NT2/D1 (cell line): ENCODE results near the gene PRKCQ.

Source experiments
- DNase-seq: peaks from one replicate; pipeline ENCODE4 v3.0.0-alpha.2; 2011; ENCODE audit warnings: low read depth, low spot score
- H3K27me3 ChIP-seq: 2 replicates; pipeline ENCODE4 v1.6.0; 2011; ENCODE audit warnings: mild to moderate bottlenecking; ENCODE audit not compliant: insufficient read length, insufficient read depth
- H3K36me3 ChIP-seq: 2 replicates; pipeline ENCODE4 v1.6.1; 2011; ENCODE audit warnings: mild to moderate bottlenecking, low read length, mixed read lengths; ENCODE audit not compliant: insufficient read depth, insufficient read length
- H3K4me1 ChIP-seq: 2 replicates; pipeline ENCODE4 v1.5.1; 2011; ENCODE audit not compliant: insufficient read depth, insufficient read length
- H3K4me3 ChIP-seq: 2 replicates; pipeline ENCODE4 v1.5.1; 2011; ENCODE audit warnings: low read depth; ENCODE audit not compliant: insufficient read length
- H3K9ac ChIP-seq: 2 replicates; pipeline ENCODE4 v1.6.0; 2011; ENCODE audit warnings: low read depth; ENCODE audit not compliant: insufficient read length
- H3K9me3 ChIP-seq: 2 replicates; pipeline ENCODE4 v1.5.1; 2011; ENCODE audit warnings: mild to moderate bottlenecking, low read length; ENCODE audit not compliant: insufficient read depth
- SUZ12 ChIP-seq: IDR thresholded peaks from 2 replicates; pipeline ENCODE4 v1.6.1; 2011; ENCODE audit not compliant: insufficient read length, insufficient read depth; ENCODE audit errors: extremely low read depth
- YY1 ChIP-seq: IDR thresholded peaks from 2 replicates; pipeline ENCODE4 v1.6.1; 2011; ENCODE audit not compliant: insufficient read length, insufficient read depth
- ZNF274 ChIP-seq: IDR thresholded peaks from 2 replicates; pipeline ENCODE4 v1.6.1; 2011; ENCODE audit warnings: mild to moderate bottlenecking, low read depth, low read length

Gene PRKCQ

DNA sequence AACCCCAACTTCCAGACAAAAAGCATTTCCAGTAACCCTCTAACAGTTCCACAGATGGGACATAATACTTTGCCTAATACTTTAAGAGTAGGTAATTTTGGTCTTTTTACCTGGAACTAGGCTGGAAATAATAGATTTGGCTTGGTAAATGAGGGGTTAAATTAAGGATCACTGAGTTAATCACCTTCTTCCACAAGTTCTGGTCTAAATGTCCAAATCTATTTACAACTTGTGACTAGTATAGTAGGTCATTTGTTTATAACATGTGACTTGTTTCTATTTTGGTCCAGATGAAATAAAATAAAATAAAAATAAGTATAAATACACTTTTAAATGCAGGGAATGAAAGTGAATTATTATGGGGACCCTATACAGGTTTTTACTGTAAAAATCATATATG is 80.1 kb downstream of the PRKCQ start:
- Histone ChIP-seq H3K4me3 (no peak overlapping the region), H3K36me3 (peaks cover 9% of the 10 kb centered on the region), H3K9ac (no peak overlapping the region), H3K4me1 (no peaks in the 10 kb centered on the region), H3K9me3 (no peaks in the 10 kb centered on the region; the same call in 1 of the 2 replicates), H3K27me3 (no peaks in the 10 kb centered on the region)
- TF ChIP-seq SUZ12 (no peak), YY1 (no peak)
- DNase-seq, result no peak

DNA sequence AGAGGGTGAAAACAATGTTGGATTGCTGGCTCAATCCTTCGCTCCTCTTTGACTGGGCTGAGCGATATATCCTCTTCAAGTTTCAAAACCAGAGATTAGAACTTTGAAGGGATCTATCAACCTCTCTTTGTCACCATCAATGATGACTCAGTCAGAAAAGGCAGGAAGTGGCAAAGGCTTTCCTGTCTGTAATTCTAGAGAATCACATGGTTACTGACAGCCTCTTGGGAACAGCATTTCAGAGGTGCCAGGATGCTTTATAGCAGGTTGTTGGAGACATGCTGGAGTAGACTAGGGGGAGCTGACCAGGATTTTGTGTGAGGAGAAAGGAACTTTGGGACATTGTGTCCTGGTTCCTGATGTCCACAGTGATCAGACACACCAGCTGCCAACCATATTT is 81.3 kb downstream of the PRKCQ start:
- H3K27me3 ChIP-seq, result no peaks in the 10 kb centered on the region
- H3K9ac ChIP-seq, result no peak overlapping the region
- no peaks in the 10 kb centered on the region for H3K4me1 ChIP-seq
- DNase-seq, result no peak
- H3K9me3 ChIP-seq, result no peaks in the 10 kb centered on the region
- H3K4me3 ChIP-seq, result no peak overlapping the region
- TF ChIP-seq SUZ12, result no peak
- TF ChIP-seq ZNF274, result no peak
- TF ChIP-seq YY1, result no peak
- H3K36me3 ChIP-seq, result peaks cover 9% of the 10 kb centered on the region

DNA sequence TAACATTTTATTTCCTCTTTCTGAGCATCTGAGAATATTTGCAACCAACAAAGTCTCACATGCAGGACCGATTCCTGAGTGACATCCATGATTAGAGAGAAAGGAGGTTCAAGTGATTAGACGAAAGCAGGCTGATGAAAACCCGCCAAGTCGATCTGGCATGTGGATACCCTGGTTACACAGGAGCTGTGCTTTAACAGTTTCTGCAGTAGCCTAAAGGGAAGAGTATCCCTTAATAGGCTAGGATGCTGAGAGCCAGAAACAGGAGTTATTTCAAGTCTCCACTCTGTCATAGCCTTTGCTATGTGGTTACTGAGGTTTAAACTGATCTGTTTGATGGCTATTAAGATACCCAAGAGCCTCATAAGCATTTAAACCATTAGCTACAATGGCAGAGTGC is 82.5 kb downstream of the PRKCQ start:
- H3K4me3 ChIP-seq, result no peak overlapping the region

DNA sequence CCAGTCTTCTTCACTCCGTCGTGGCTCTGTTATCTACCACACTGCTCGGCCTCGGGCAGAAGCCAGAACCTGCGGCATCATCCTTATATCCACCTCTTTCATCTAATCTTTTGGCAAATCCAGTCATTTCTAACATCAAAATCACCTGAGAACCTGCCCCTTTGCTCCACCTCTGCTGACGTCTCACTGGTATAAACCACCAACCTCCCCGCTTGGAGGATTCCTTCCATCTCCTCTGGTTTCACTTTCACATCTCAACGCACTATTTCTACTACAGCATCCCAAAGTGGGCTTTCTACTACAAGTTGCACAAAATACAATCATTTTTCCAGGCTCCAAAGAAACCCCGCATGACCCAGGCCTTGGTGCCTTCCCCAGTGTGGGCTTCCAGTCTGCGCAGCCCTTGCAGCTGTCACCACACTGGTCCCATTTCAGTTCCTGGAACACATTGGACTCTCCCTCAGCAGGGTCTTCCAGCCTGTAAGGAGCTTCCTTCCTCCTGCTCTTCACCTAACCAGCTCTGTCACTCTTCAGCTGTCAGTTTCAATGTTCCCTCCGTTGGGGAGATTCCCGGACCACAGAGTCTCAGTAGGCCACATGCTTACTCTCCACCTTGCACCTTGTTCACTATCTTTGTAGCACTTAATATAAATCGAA is 85.0 kb downstream of the PRKCQ start:
- Histone ChIP-seq H3K4me1 (no peaks in the 10 kb centered on the region), H3K36me3 (peaks cover 17% of the 10 kb centered on the region), H3K9me3 (no peaks in the 10 kb centered on the region), H3K9ac (no peak overlapping the region), H3K4me3 (no peak overlapping the region), H3K27me3 (no peaks in the 10 kb centered on the region)
- TF ChIP-seq ZNF274 (no peak), SUZ12 (no peak)
- no peak for DNase-seq

More for the DNA sequence above, 82.5 kb downstream of the PRKCQ start:
- Histone ChIP-seq H3K4me1 (no peaks in the 10 kb centered on the region), H3K9ac (no peak overlapping the region), H3K36me3 (peaks cover 9% of the 10 kb centered on the region), H3K9me3 (no peaks in the 10 kb centered on the region), H3K27me3 (no peaks in the 10 kb centered on the region)
- TF ChIP-seq YY1 (no peak), SUZ12 (no peak), ZNF274 (no peak)
- no peak for DNase-seq

DNA sequence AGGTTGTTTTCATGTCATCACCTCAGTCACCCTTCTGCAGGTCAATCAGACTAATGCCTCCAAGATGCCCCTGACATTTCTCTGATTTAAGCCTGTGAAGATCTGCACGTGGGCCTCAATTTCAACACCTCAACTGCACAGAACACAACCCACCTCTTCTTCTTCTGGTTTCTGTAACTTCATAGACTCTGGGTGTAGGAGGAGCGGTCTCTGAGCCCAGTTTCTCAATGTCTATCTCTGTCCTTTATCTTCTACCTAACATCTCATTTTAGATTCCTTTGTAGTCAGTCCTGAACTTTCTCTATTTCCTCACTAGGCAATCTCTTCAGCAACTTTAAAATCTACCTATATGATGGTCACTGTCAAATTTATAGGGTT is 85.6 kb downstream of the PRKCQ start:
- no peaks in the 10 kb centered on the region for H3K4me1 ChIP-seq
- H3K27me3 ChIP-seq, result no peaks in the 10 kb centered on the region
- H3K9me3 ChIP-seq, result no peaks in the 10 kb centered on the region
- TF ChIP-seq ZNF274, result no peak
- H3K9ac ChIP-seq, result no peak overlapping the region
- H3K36me3 ChIP-seq, result peaks cover 20% of the 10 kb centered on the region
- no peak for DNase-seq
- no peak overlapping the region for H3K4me3 ChIP-seq

DNA sequence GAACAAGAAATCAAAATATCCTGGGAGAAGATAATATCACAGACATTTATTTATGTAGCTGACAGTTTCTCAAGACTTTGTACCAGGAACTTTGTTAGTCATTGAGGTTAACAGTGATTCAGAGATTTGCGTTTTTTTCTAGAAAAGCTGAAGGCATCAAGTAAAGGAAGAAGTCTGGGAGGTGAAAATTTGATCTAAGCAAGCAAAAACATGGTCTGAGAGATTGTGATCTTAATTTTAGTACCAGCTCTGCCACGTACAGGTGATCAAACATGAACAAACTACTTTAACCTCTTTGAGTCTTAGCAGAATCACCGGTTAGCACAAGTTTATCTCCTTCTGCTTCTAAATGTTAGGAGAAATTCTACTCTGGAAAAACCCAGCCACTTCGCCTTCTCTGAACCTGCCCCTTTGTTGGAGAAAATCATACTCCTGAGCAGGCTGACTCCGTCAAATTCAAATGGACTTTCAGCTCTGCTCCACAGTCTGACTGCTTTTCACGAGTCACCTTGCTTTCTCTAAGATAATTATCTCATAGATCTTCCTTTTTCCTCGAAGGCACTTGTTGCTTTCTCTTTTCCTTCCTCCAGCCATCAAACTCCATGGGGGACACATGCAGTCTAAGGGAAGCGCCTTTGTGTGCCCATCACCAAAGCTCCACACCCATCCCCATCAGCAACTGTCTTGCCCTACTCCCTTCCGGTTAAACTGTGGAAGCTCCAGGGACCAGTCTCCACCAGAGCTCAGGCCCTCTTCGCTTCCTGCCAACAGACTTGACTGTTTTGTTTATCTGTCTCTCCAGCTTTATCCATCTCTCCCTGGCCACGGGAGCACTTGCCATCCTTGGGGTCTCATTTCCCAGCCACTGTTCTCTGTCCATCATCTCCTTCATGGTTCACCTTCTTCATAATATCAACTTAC is 86.3 kb downstream of the PRKCQ start:
- H3K9ac ChIP-seq, result no peak overlapping the region
- no peaks in the 10 kb centered on the region for H3K9me3 ChIP-seq
- H3K4me3 ChIP-seq, result no peak overlapping the region
- no peaks in the 10 kb centered on the region for H3K4me1 ChIP-seq
- peaks cover 20% of the 10 kb centered on the region for H3K36me3 ChIP-seq
- no peak for TF ChIP-seq SUZ12
- no peak for TF ChIP-seq YY1
- TF ChIP-seq ZNF274, result no peak
- no peak for DNase-seq
- H3K27me3 ChIP-seq, result no peaks in the 10 kb centered on the region

DNA sequence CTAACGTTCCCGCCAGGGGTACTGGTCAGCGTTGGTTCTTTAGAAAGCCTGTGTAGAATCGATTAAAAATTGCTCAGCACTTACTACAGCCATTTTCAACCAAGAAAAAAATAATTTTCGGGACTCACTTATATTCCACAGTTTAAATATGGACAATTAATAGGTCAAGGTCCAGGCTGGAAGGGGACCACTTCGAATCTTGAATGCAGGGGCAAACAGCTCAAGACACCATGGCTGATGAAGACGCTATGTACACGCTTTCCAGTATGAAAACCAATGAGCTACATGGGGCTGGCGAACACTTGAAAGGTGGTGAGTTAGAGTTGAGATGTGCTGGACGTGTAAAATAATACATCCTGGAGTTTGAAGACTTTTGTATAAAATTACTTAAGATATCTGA is 87.2 kb downstream of the PRKCQ start:
- no peak overlapping the region for H3K4me3 ChIP-seq
- H3K9ac ChIP-seq, result no peak overlapping the region
- no peaks in the 10 kb centered on the region for H3K9me3 ChIP-seq
- no peak for DNase-seq
- TF ChIP-seq SUZ12 (no peak), ZNF274 (no peak), YY1 (no peak)
- no peaks in the 10 kb centered on the region for H3K27me3 ChIP-seq
- no peaks in the 10 kb centered on the region for H3K4me1 ChIP-seq
- peaks cover 20% of the 10 kb centered on the region for H3K36me3 ChIP-seq
